ENCODE data around the gene TMEM229B. TPM values are rescaled to one million over a fixed set of nuclear protein-coding genes. Genes with fewer than 3 reads are reported as not detected.

The TMEM229B gene
- total and polyA plus RNA-seq, 4 donors: 1.5 to 4.5 (median 2.5) TPM

DNA sequence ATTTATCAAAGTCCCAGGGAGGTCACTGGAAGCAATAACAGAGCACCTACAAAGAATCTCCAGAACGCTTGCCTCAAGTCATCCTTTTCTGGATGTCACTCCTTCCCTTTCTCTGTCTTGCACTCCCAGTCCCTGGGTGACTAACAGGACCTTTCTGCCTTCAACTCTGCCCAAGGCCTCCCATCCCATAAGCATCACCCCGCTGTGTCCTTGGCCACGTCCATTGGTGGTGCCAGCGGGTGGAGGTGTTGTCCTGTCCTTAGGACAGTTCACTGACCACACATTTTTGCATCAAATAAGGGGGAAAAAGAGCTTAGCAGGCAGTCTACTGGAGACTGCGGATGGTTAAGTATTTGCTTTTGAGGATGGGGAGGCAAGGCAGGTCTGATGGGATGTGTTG, 52.9 kb downstream of the TMEM229B start:
- Histone ChIP-seq H3K27me3 (ENCODE audit: control insufficient read depth in 3 of 3, insufficient read depth in 3 of 3, low read length in 2 of 3) (peaks cover 0 to 2% (median 2%) of the 10 kb centered on the region in 3 donors), H3K27ac (ENCODE audit: low read depth in 1 of 2, low read length in 1 of 2) (no peak overlapping the region), H3K9ac (ENCODE audit: insufficient read depth in 1 of 2, low read length in 2 of 2) (no peak overlapping the region), H3K4me3 (no peak overlapping the region), H3K4me1 (ENCODE audit: control insufficient read depth in 5 of 5, insufficient read depth in 5 of 5, low read length in 5 of 5) (no peaks in the 10 kb centered on the region), H3K36me3 (ENCODE audit: control insufficient read depth in 4 of 4, insufficient read depth in 4 of 4, low read length in 4 of 4) (no peaks in the 10 kb centered on the region), H3K9me3 (ENCODE audit: control insufficient read depth in 4 of 4, insufficient read depth in 3 of 4, low read length in 3 of 4) (no peaks in the 10 kb centered on the region)
- ATAC-seq (ENCODE audit: insufficient read depth, low FRiP score) (no peak), DNase-seq (no peak)
- WGBS, 2 donors: 90 to 92% methylated on average over 5 of the region's 5 CpGs
- TF ChIP-seq, protein P1, sequence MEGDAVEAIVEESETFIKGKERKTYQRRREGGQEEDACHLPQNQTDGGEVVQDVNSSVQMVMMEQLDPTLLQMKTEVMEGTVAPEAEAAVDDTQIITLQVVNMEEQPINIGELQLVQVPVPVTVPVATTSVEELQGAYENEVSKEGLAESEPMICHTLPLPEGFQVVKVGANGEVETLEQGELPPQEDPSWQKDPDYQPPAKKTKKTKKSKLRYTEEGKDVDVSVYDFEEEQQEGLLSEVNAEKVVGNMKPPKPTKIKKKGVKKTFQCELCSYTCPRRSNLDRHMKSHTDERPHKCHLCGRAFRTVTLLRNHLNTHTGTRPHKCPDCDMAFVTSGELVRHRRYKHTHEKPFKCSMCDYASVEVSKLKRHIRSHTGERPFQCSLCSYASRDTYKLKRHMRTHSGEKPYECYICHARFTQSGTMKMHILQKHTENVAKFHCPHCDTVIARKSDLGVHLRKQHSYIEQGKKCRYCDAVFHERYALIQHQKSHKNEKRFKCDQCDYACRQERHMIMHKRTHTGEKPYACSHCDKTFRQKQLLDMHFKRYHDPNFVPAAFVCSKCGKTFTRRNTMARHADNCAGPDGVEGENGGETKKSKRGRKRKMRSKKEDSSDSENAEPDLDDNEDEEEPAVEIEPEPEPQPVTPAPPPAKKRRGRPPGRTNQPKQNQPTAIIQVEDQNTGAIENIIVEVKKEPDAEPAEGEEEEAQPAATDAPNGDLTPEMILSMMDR (IDR thresholded peaks at IDR 0.05; ENCODE audit: control extremely low read depth, extremely low read depth): no peak

DNA sequence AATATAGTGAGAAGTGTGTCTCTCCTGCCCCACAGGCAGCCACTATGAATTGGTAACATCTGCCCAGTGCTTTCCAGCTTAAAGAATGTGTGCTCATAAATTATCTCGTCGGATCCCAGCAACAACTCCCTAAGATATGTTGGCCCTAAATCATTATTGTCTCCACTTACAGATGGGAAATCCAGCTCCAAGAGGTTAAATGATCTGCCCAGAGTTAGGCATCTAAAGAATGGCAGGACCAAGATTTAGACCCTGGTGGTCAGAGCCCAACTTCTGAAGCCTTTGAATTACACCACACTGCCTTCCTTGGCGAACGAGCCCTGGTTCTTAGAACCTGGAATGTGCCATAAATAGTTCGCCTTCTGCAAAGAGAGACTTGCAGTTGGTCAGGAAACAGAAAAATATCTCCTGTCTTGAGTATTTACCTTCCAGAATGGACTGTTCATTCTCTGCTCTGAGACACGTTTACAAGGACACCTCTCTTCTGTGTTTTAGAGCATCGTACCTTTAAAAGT, 56.4 kb downstream of the TMEM229B start:
- no peak overlapping the region for H3K27ac ChIP-seq (ENCODE audit: low read depth in 1 of 2, low read length in 1 of 2)
- no peak overlapping the region for H3K9ac ChIP-seq (ENCODE audit: insufficient read depth in 1 of 2, low read length in 2 of 2)
- H3K4me3 ChIP-seq: no peak overlapping the region
- ATAC-seq (ENCODE audit: insufficient read depth, low FRiP score) (no peak), DNase-seq (no peak)
- no peaks in the 10 kb centered on the region for H3K36me3 ChIP-seq (ENCODE audit: control insufficient read depth in 4 of 4, insufficient read depth in 4 of 4, low read length in 4 of 4)
- WGBS, 2 donors: 69 to 73% methylated on average over 7 of the region's 7 CpGs
- peaks cover 0 to 2% (median 2%) of the 10 kb centered on the region in 3 donors for H3K27me3 ChIP-seq (ENCODE audit: control insufficient read depth in 3 of 3, insufficient read depth in 3 of 3, low read length in 2 of 3)
- no peaks in the 10 kb centered on the region for H3K9me3 ChIP-seq (ENCODE audit: control insufficient read depth in 4 of 4, insufficient read depth in 3 of 4, low read length in 3 of 4)
- H3K4me1 ChIP-seq (ENCODE audit: control insufficient read depth in 5 of 5, insufficient read depth in 5 of 5, low read length in 5 of 5): no peaks in the 10 kb centered on the region
- TF ChIP-seq, protein P1 (IDR thresholded peaks at IDR 0.05; ENCODE audit: control extremely low read depth, extremely low read depth): no peak

DNA sequence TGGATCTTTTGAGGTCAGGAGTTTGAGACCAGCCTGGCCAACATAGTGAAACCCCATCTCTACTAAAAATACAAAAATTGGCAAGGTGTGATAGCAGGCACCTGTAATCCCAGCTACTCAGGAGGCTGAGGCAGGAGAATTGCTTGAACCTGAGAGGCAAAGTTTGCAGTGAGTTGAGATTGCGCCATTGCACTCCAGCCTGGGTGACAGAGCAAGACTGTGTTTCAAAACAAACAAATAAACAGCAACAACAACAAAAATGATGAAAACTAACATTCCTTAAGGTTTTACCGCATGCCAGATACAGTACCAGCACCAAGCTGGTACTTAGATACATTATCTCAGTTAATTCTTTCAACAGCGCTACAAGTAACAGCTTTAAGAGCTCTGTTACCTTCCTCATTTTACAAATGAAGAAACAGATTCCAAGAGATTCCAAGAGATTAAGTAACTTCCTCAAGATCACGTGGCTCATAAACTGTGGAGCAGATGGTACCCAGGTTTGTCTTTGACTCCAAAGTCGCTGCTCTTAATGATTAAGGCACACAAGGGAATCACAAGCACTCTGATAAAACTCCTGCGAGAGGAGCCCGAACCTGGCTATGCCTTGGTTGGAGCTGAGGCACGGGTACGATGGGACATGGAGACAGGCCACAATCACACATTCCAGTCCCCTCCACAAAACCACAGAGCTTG, 58.9 kb downstream of the TMEM229B start:
- DNase-seq (no peak), ATAC-seq (ENCODE audit: insufficient read depth, low FRiP score) (no peak)
- TF ChIP-seq, protein P1 (IDR thresholded peaks at IDR 0.05; ENCODE audit: control extremely low read depth, extremely low read depth): no peak
- peaks cover 0 to 2% (median 0%) of the 10 kb centered on the region in 3 donors for H3K27me3 ChIP-seq (ENCODE audit: control insufficient read depth in 3 of 3, insufficient read depth in 3 of 3, low read length in 2 of 3)
- H3K27ac ChIP-seq (ENCODE audit: low read depth in 1 of 2, low read length in 1 of 2): no peak overlapping the region
- H3K9me3 ChIP-seq (ENCODE audit: control insufficient read depth in 4 of 4, insufficient read depth in 3 of 4, low read length in 3 of 4): no peaks in the 10 kb centered on the region
- H3K4me3 ChIP-seq: no peak overlapping the region
- no peak overlapping the region for H3K9ac ChIP-seq (ENCODE audit: insufficient read depth in 1 of 2, low read length in 2 of 2)
- H3K4me1 ChIP-seq (ENCODE audit: control insufficient read depth in 5 of 5, insufficient read depth in 5 of 5, low read length in 5 of 5): no peaks in the 10 kb centered on the region
- no peaks in the 10 kb centered on the region for H3K36me3 ChIP-seq (ENCODE audit: control insufficient read depth in 4 of 4, insufficient read depth in 4 of 4, low read length in 4 of 4)
- WGBS, 2 donors: 83 to 84% methylated on average over 9 of the region's 9 CpGs
